ENCODE results near the gene COL6A1.
"Not testable (repeated sequence)": the region's sequence is repeated elsewhere in the genome, so short reads cannot be mapped to it uniquely, and the experiment has no call there.

Gene COL6A1

GRCh38 chr21:45996311-45997204 lies 15.0 kb downstream of the COL6A1 start:
- DNase-seq = no peak

- no peak for DNase-seq
These were observed 15.6 kb downstream of the COL6A1 start for GRCh38 chr21:45997205-45997494.

- DNase-seq = no peak
These were observed 16.1 kb downstream of the COL6A1 start for GRCh38 chr21:45997495-45998275.

GRCh38 chr21:45998276-45998701 lies 16.7 kb downstream of the COL6A1 start:
- DNase-seq = no peak

GRCh38 chr21:45998871-45999580 lies 17.5 kb downstream of the COL6A1 start:
- DNase-seq = no peak

GRCh38 chr21:45999581-46000181 lies 18.1 kb downstream of the COL6A1 start:
- DNase-seq = no peak

- no peak for DNase-seq
These were observed 18.7 kb downstream of the COL6A1 start for GRCh38 chr21:46000182-46000730.

- DNase-seq = no peak
These were observed 19.4 kb downstream of the COL6A1 start for GRCh38 chr21:46000731-46001641.

GRCh38 chr21:46001821-46002681 lies 20.5 kb downstream of the COL6A1 start:
- DNase-seq = no peak

GRCh38 chr21:46002841-46003574 lies 21.4 kb downstream of the COL6A1 start:
- DNase-seq = no peak

- DNase-seq = no peak
These were observed 22.0 kb downstream of the COL6A1 start for GRCh38 chr21:46003575-46004007.

GRCh38 chr21:46004168-46004861 lies 22.7 kb downstream of the COL6A1 start:
- DNase-seq = no peak

- DNase-seq = no peak
These were observed 23.5 kb downstream of the COL6A1 start for GRCh38 chr21:46005081-46005480.

- DNase-seq = no peak
These were observed 23.9 kb downstream of the COL6A1 start for GRCh38 chr21:46005481-46005881.

- DNase-seq = not testable (repeated sequence)
These were observed 24.4 kb downstream of the COL6A1 start for GRCh38 chr21:46005894-46006546.

GRCh38 chr21:46006547-46007491 lies 25.2 kb downstream of the COL6A1 start:
- no peak for DNase-seq

GRCh38 chr21:46007492-46007868 lies 25.9 kb downstream of the COL6A1 start:
- DNase-seq = no peak
